PC-3 (cell line): Measurements from ENCODE around the gene TBX6.

Experiments
- EZH2 ChIP-seq: fragments of 300-600 bp; sonication (generic); IDR thresholded peaks from one replicate; pipeline ENCODE4 v1.6.1; 2017; ENCODE audit warnings: antibody characterized with exemption, mild to moderate bottlenecking, low read length; ENCODE audit not compliant: unreplicated experiment
- EZH2phosphoT487 ChIP-seq: fragments of 300-600 bp; sonication (generic); IDR thresholded peaks from 2 replicates; pipeline ENCODE4 v1.6.1; 2018; ENCODE audit warnings: mild to moderate bottlenecking, antibody characterized with exemption, low read length, borderline replicate concordance
- TF ChIP-seq, protein P1 (sequence below): fragments of 300-600 bp; sonication (generic); conservative IDR thresholded peaks from 2 replicates; pipeline ENCODE4 v1.5.1; 2017; ENCODE audit warnings: antibody characterized with exemption, low read depth, mild to moderate bottlenecking, low read length

DNA sequence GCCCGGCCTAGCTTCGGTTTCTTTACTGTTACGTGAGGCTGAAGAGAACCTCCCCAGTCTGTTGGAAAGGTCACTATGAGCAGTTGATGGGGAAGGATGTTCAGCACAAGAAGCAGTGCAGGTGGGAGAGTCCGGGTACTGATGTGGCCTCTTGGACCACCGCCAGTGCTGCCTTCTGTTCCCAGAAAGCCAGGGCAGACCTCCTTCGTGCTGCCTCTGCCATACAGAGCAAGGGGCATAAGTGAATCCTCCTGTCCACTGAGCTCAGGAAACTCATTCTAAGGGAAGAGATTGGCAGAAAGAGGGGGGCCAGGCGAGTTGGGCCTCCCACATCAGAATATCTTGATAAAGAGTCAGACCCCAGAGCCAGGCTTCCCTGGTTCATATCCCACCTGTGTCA, 12.2 kb downstream of the TBX6 start:
- TF ChIP-seq, protein P1, sequence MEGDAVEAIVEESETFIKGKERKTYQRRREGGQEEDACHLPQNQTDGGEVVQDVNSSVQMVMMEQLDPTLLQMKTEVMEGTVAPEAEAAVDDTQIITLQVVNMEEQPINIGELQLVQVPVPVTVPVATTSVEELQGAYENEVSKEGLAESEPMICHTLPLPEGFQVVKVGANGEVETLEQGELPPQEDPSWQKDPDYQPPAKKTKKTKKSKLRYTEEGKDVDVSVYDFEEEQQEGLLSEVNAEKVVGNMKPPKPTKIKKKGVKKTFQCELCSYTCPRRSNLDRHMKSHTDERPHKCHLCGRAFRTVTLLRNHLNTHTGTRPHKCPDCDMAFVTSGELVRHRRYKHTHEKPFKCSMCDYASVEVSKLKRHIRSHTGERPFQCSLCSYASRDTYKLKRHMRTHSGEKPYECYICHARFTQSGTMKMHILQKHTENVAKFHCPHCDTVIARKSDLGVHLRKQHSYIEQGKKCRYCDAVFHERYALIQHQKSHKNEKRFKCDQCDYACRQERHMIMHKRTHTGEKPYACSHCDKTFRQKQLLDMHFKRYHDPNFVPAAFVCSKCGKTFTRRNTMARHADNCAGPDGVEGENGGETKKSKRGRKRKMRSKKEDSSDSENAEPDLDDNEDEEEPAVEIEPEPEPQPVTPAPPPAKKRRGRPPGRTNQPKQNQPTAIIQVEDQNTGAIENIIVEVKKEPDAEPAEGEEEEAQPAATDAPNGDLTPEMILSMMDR, result no peak
- TF ChIP-seq EZH2 (no peak), EZH2phosphoT487 (no peak)
